HepG2 (cell line): ENCODE measurements around the gene ATP2A3. TPM values are rescaled to one million over a fixed set of nuclear protein-coding genes. Genes with fewer than 3 reads are reported as not detected.

Experiments
- ATAC-seq: fragments of 200-7000 bp; cut with Tn5 transposase; 3 replicates; pipeline ENCODE4 v1.9.1; 2020; ENCODE audit warnings: mild to moderate bottlenecking, moderate library complexity
- BruUV-seq: library from RNA; stranded (reverse); fragments of 400-500 nt; replicated peaks from 2 replicates; lab custom pipeline; 2021; lab: Mats Ljungman, UMichigan
- CTCF ChIA-PET: fragments of 300-600 bp; formaldehyde crosslinking; extraction: SDS; loops from one replicate; lab custom pipeline; 2021; ENCODE audit warnings: low total read pairs, inconsistent platforms, low intra/inter-chr PET ratio; lab: Yijun Ruan, JAX
- POLR2A ChIA-PET: fragments of 350-600 bp; sonication (Branson Sonifier 250); formaldehyde crosslinking; loops from one replicate; lab custom pipeline; 2020; ENCODE audit warnings: antibody characterized with exemption, inconsistent platforms; lab: Yijun Ruan, JAX
- DNase-seq: peaks from one replicate; pipeline ENCODE4 v3.0.0-alpha.2; 2015; ENCODE audit warnings: low spot score
- FAIRE-seq: peaks from 3 replicates; lab custom pipeline; 2011; peaks lifted over from hg19 to GRCh38; lab: Jason Lieb, UNC
- H2AFZ ChIP-seq: one replicate; pipeline ENCODE4 v1.6.1; 2011; ENCODE audit warnings: low read length, inconsistent platforms
- H3K27ac ChIP-seq: fragments of 300-600 bp; 3 replicates; pipeline ENCODE4 v1.8.0; 2011; ENCODE audit warnings: mixed run types, mild to moderate bottlenecking, mixed read lengths, low read length, inconsistent platforms; ENCODE audit not compliant: insufficient read depth; ENCODE audit errors: extremely low read length
- H3K27me3 ChIP-seq, 2 experiments: fragments of 200-600 bp in 1 of 2; 2 replicates in 1 of 2; 3 replicates in 1 of 2; pipeline versions ENCODE4 v1.6.0 to v1.8.0; 2011; ENCODE audit warnings: low read length in 2 of 2, mild to moderate bottlenecking in 2 of 2, moderate library complexity in 2 of 2, inconsistent platforms in 1 of 2; ENCODE audit not compliant: insufficient read depth in 2 of 2, control insufficient read depth in 1 of 2
- H3K36me3 ChIP-seq, 2 experiments: fragments of 200-600 bp in 1 of 2; replicated peaks in 1 of 2; 2 replicates in 1 of 2; 3 replicates in 1 of 2; pipeline versions ENCODE4 v1.5.1 to v1.8.0; 2011; ENCODE audit warnings: low read length in 2 of 2, inconsistent platforms in 1 of 2; ENCODE audit not compliant: insufficient read depth in 2 of 2, control insufficient read depth in 1 of 2
- H3K4me1 ChIP-seq: 2 replicates; pipeline ENCODE4 v1.5.1; 2012; ENCODE audit warnings: low read length, inconsistent platforms; ENCODE audit not compliant: insufficient read depth
- H3K4me2 ChIP-seq: 2 replicates; pipeline ENCODE4 v1.6.0; 2011; ENCODE audit warnings: low read depth, low read length, inconsistent platforms
- H3K4me3 ChIP-seq, 3 experiments: fragments of 200-600 bp in 1 of 3; sonication (generic), shearing (Covaris generic) in 1 of 3; replicated peaks in 1 of 3; 2 replicates each; pipeline ENCODE4 v1.5.1; 2011 to 2016; ENCODE audit warnings: low read length in 3 of 3, inconsistent platforms in 2 of 3, low read depth in 2 of 3, mild to moderate bottlenecking in 2 of 3, control low read depth in 1 of 3, mixed read lengths in 1 of 3; ENCODE audit not compliant: insufficient read depth in 1 of 3
- H3K79me2 ChIP-seq: one replicate; pipeline ENCODE4 v1.6.1; 2011; ENCODE audit warnings: low read length, inconsistent platforms; ENCODE audit not compliant: insufficient read depth
- H3K9ac ChIP-seq: 2 replicates; pipeline ENCODE4 v1.6.0; 2011; ENCODE audit warnings: mild to moderate bottlenecking, low read depth, low read length, inconsistent platforms; ENCODE audit not compliant: insufficient read depth
- H3K9me3 ChIP-seq: 2 replicates; pipeline ENCODE4 v1.5.1; 2012; ENCODE audit warnings: mild to moderate bottlenecking, low read length
- H4K20me1 ChIP-seq: 2 replicates; pipeline ENCODE4 v1.6.0; 2011; ENCODE audit warnings: inconsistent platforms, mild to moderate bottlenecking, low read length, moderate library complexity; ENCODE audit not compliant: insufficient read depth
- FOSL1 ChIP-seq: sonication (generic); formaldehyde crosslinking; IDR thresholded peaks from 2 replicates; pipeline ENCODE4 v1.9.0; 2021; ENCODE audit warnings: missing genetic modification reagents, borderline replicate concordance
- POLR2AphosphoS5 ChIP-seq: IDR thresholded peaks from 2 replicates; pipeline ENCODE4 v1.6.1; 2012; ENCODE audit warnings: low read depth, low read length
- THYN1 ChIP-seq: sonication (generic); formaldehyde crosslinking; IDR thresholded peaks from 2 replicates; pipeline ENCODE4 v1.8.1; 2023; ENCODE audit warnings: low read depth, mild to moderate bottlenecking, moderate library complexity, missing genetic modification reagents, borderline replicate concordance
- ZMYM4 ChIP-seq: sonication (generic); formaldehyde crosslinking; IDR thresholded peaks from 2 replicates; pipeline ENCODE4 v1.8.1; 2023; ENCODE audit warnings: mild to moderate bottlenecking, missing genetic modification reagents
- WGBS: methylation state at CpG from one replicate; pipeline ENCODE4 v1.1.6; 2017; ENCODE audit warnings: low lambda C conversion rate; 5-methylcytosine and 5-hydroxymethylcytosine counted together
- in situ Hi-C: cut with HindIII; loops from 2 replicates; pipeline ENCODE4 v1.10.0; 2017; ENCODE audit warnings: low pct_unique_long_range_greater_than_20kb; ENCODE audit not compliant: extremely low pct_ligation_motif_present
- intact Hi-C: fragments of 100-400 bp; cut with micrococcal nuclease; formaldehyde crosslinking; loops from one replicate; pipeline ENCODE4 v1.10.0; 2022; ENCODE audit not compliant: unreplicated experiment
- polyA plus RNA-seq, 8 experiments: library from polyadenylated mRNA; depleted of rRNA in 3 of 8; stranded (reverse) in 7 of 8; unstranded in 1 of 8; fragments of >200 nt; fragmentation: Illumina TruSeq in 4 of 8; extraction: Trizol in 4 of 8; gene quantifications; 2 replicates each; pipeline versions ENCODE4 v1.2.1 to v1.2.3, GENCODE V29; 2011 to 2016; ENCODE audit warnings: low read depth in 4 of 8, missing spikeins in 1 of 8, mixed read lengths in 1 of 8; ENCODE audit not compliant: insufficient read depth in 1 of 8
- total RNA-seq, 5 experiments: library from RNA; depleted of rRNA; stranded (reverse); fragments of >200 nt; fragmentation: Illumina TruSeq; extraction: Trizol; gene quantifications; 2 replicates each; pipeline ENCODE4 v1.2.3, GENCODE V29; 2016; ENCODE audit warnings: low read depth in 1 of 5
- TF ChIP-seq, protein P1 (sequence below): sonication (generic); formaldehyde crosslinking; IDR thresholded peaks from 2 replicates; pipeline ENCODE4 v1.4.0; 2020; ENCODE audit warnings: missing genetic modification reagents, borderline replicate concordance
- TF ChIP-seq, protein P2 (sequence below), 2 experiments: sonication (generic) in 1 of 2; formaldehyde crosslinking in 1 of 2; IDR thresholded peaks; 2 replicates each; pipeline versions ENCODE4 v1.5.1 to v1.6.1; 2011 to 2020; ENCODE audit warnings: borderline replicate concordance in 1 of 2, low read depth in 1 of 2, low read length in 1 of 2, mild to moderate bottlenecking in 1 of 2, missing genetic modification reagents in 1 of 2, moderate library complexity in 1 of 2

ATP2A3 gene
- total and polyA plus RNA-seq, 2 of the 13 experiments (the other 11 are each of a cell fraction or from before 2014, with no cell fraction given): 0.07 TPM; not detected in 1

DNA sequence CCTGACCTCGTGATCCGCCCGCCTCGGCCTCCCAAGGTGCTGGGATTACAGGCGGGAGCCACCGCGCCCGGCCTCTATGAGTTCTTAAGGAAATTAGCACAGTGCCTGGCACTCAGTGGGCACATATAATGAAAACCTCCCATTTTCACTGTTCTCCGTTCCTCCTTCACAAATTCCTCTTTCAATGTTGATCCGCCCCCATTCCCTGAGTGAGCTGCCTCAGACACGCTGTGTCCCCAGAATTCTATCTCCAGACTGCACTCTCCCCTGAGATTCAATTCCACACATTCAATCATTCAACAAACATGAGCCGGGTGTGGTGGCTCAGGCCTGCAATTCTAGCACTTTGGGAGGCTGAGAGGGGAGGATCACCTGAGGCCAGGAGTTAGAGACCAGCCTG lies 55.0 kb downstream of the ATP2A3 start:
- intact Hi-C loops: loop anchor here (5.0 to 10.0 kb wide), 2 partner anchors 62 to 174 kb away; partner anchors contain the start of gene NCBP3
- Histone ChIP-seq H3K27me3 (peaks cover 2 to 21% of the 10 kb centered on the region in 2 experiments; a peak in 3 of 5 replicates), H3K4me3 (no peak overlapping the region), H3K27ac (no peak overlapping the region), H2AFZ (no peak overlapping the region)
- WGBS: 69% methylated on average over 12 of the region's 12 CpGs
- POLR2A ChIA-PET: no interaction called here
- no peak for TF ChIP-seq FOSL1 (CRISPR knock-in tag)
- TF ChIP-seq POLR2AphosphoS5: no peak
- no peak for TF ChIP-seq ZMYM4 (CRISPR knock-in tag)
- TF ChIP-seq, all 625 proteins: peak for 0
- Histone ChIP-seq H3K9me3 (no peaks in the 10 kb centered on the region), H3K79me2 (no peaks in the 10 kb centered on the region), H3K4me1 (peaks cover 10% of the 10 kb centered on the region), H3K36me3 (no peaks in the 10 kb centered on the region), H4K20me1 (no peaks in the 10 kb centered on the region), H3K4me2 (no peak overlapping the region), H3K9ac (no peak overlapping the region)
- FAIRE-seq (no peak), ATAC-seq (no peak), DNase-seq (no peak)
- in situ Hi-C loops: loop anchor here (10.0 kb wide), 1 partner anchor 174 kb away; no protein-coding TSS in a partner anchor
- CTCF ChIA-PET: no interaction called here
- BruUV-seq: no TSS peak

DNA sequence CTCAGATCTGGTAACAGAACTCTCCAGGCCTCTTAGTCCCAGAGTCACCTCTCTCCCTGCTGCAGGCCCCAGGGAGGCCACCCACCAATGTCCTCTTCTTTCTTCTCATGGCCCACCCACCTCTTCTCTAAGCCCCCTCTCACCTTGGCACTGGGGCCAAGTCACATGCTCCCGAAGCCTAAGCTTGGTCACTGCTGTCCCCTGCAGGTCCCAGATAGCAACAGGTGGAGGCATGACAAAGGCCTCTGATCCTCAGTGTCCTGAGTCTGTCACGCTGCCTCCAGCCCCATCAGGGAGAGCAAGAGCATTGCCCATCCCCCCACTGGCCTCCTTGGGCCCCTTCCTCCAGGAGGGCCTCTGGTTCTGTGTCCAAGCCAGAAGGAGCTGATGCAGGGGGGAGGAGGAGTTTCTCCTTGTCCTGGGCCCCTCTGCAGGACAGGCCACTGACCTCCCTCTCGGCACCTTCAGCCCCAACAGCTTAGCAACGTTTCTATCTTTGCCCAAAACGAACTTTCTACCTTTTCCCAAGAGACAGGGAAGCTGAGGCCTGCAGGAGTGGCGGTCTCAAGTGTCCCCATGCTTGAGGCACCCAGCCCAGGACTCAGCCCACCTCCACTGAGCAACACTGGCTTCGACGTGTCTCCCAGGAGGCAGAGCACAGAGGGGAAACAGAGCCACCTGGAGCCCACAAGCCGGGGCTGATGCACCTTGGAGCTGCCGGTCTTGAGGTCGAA lies 56.6 kb downstream of the ATP2A3 start:
- Histone ChIP-seq H3K4me3 (no peak overlapping the region), H2AFZ (no peak overlapping the region), H4K20me1 (no peaks in the 10 kb centered on the region), H3K27ac (no peak overlapping the region), H3K36me3 (no peaks in the 10 kb centered on the region), H3K9me3 (no peaks in the 10 kb centered on the region), H3K4me1 (peaks cover 16% of the 10 kb centered on the region), H3K4me2 (peak overlapping the region; percentile 9), H3K79me2 (no peaks in the 10 kb centered on the region), H3K27me3 (peaks cover 7 to 36% of the 10 kb centered on the region in 2 experiments), H3K9ac (no peak overlapping the region)
- in situ Hi-C loops: loop anchor here (10.0 kb wide), 1 partner anchor 173 kb away; no protein-coding TSS in a partner anchor
- POLR2A ChIA-PET: interaction anchor here (0.5 kb wide), 1 partner anchor 10 kb away, joined by 3 read pairs; no protein-coding TSS in a partner anchor
- peak; percentile 36 for DNase-seq
- 11% methylated on average over 11 of the region's 11 CpGs for WGBS
- no peak for FAIRE-seq
- ATAC-seq: peak; percentile 67
- CTCF ChIA-PET: interaction anchor here (0.7 to 1.2 kb wide), 3 partner anchors 44 to 64 kb away, joined by 3 to 4 read pairs (median 3); no protein-coding TSS in a partner anchor
- intact Hi-C loops: loop anchor here (5.0 to 10.0 kb wide), 2 partner anchors 60 to 173 kb away; partner anchors contain the start of gene NCBP3
- no TSS peak for BruUV-seq
- TF ChIP-seq, protein P1, sequence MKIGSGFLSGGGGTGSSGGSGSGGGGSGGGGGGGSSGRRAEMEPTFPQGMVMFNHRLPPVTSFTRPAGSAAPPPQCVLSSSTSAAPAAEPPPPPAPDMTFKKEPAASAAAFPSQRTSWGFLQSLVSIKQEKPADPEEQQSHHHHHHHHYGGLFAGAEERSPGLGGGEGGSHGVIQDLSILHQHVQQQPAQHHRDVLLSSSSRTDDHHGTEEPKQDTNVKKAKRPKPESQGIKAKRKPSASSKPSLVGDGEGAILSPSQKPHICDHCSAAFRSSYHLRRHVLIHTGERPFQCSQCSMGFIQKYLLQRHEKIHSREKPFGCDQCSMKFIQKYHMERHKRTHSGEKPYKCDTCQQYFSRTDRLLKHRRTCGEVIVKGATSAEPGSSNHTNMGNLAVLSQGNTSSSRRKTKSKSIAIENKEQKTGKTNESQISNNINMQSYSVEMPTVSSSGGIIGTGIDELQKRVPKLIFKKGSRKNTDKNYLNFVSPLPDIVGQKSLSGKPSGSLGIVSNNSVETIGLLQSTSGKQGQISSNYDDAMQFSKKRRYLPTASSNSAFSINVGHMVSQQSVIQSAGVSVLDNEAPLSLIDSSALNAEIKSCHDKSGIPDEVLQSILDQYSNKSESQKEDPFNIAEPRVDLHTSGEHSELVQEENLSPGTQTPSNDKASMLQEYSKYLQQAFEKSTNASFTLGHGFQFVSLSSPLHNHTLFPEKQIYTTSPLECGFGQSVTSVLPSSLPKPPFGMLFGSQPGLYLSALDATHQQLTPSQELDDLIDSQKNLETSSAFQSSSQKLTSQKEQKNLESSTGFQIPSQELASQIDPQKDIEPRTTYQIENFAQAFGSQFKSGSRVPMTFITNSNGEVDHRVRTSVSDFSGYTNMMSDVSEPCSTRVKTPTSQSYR: no peak; the same call in 1 of the 2 replicates
- TF ChIP-seq THYN1 (CRISPR knock-in tag): no peak
- TF ChIP-seq, protein P2, sequence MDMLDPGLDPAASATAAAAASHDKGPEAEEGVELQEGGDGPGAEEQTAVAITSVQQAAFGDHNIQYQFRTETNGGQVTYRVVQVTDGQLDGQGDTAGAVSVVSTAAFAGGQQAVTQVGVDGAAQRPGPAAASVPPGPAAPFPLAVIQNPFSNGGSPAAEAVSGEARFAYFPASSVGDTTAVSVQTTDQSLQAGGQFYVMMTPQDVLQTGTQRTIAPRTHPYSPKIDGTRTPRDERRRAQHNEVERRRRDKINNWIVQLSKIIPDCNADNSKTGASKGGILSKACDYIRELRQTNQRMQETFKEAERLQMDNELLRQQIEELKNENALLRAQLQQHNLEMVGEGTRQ (IDR thresholded peaks at IDR 0.05; ENCODE audit: low read depth, low read length): no peak
- TF ChIP-seq, protein P2 (CRISPR knock-in tag; IDR thresholded peaks at IDR 0.05; ENCODE audit: borderline replicate concordance): peak; percentile 27; the same call in 1 of the 2 replicates
